Gastroesophageal sphincter (tissue), 4 donors: ENCODE measurements around the gene FOXK1. TPM values are rescaled to one million over a fixed set of nuclear protein-coding genes. Genes with fewer than 3 reads are reported as not detected.

ENCODE experiments used
- ATAC-seq: fragments of 150-250 bp; one replicate; pipeline ENCODE4 v1.9.1; 2016; ENCODE audit warnings: mild to moderate bottlenecking, moderate library complexity
- H3K27ac ChIP-seq, 4 donors: fragments of 200-600 bp; sonication (generic) in 3 of 4; 1 replicate in 3 of 4; 2 replicates in 1 of 4; pipeline ENCODE4 v1.5.1; 2016 to 2019
- H3K27me3 ChIP-seq: fragments of 200-600 bp; sonication (generic); one replicate; pipeline ENCODE4 v1.5.1; 2019
- H3K36me3 ChIP-seq, 2 donors: fragments of 200-600 bp; sonication (generic); one replicate each; pipeline ENCODE4 v1.5.1; 2019; ENCODE audit warnings: control low read depth in 1 of 2
- H3K4me1 ChIP-seq, 3 donors: fragments of 200-600 bp; sonication (generic); 1 replicate in 2 of 3; 2 replicates in 1 of 3; pipeline ENCODE4 v1.5.1; 2016 to 2019; ENCODE audit warnings: control low read depth in 2 of 3
- H3K4me3 ChIP-seq, 2 donors: fragments of 200-600 bp; sonication (generic); one replicate each; pipeline ENCODE4 v1.5.1; 2019; ENCODE audit warnings: mild to moderate bottlenecking in 1 of 2, moderate library complexity in 1 of 2
- H3K9me3 ChIP-seq, 3 donors: fragments of 200-600 bp; sonication (generic); one replicate each; pipeline ENCODE4 v1.5.1; 2017 to 2019; ENCODE audit warnings: control low read depth in 2 of 3
- EP300 ChIP-seq: sonication (generic); formaldehyde crosslinking; IDR thresholded peaks from one replicate; pipeline ENCODE4 v1.6.1; 2017; ENCODE audit warnings: antibody characterized with exemption, mild to moderate bottlenecking
- POLR2A ChIP-seq, 2 donors: fragments of 450-650 bp; IDR thresholded peaks; one replicate each; pipeline ENCODE4 v1.6.1; 2017; ENCODE audit warnings: antibody characterized with exemption in 2 of 2, mild to moderate bottlenecking in 2 of 2, moderate library complexity in 1 of 2
- POLR2AphosphoS5 ChIP-seq: sonication (generic); formaldehyde crosslinking; IDR thresholded peaks from one replicate; pipeline ENCODE4 v1.6.1; 2017; ENCODE audit warnings: antibody characterized with exemption
- WGBS, 2 donors: methylation state at CpG; one replicate each; pipeline ENCODE4 v1.1.5; 2018; ENCODE audit warnings: low coverage in 1 of 2; 5-methylcytosine and 5-hydroxymethylcytosine counted together
- total RNA-seq, 4 donors: library from RNA; depleted of rRNA; stranded (reverse); fragments of >200 nt; gene quantifications; one replicate each; pipeline ENCODE4 v1.1.0, GENCODE V29; 2016
- TF ChIP-seq, protein P1 (sequence below), 4 experiments: fragments of 200-600 bp in 2 of 4; fragments of 450-650 bp in 2 of 4; sonication (generic) in 1 of 4; IDR thresholded peaks; one replicate each; pipeline ENCODE4 v1.5.1; 2017 to 2019; ENCODE audit warnings: antibody characterized with exemption in 4 of 4, mild to moderate bottlenecking in 2 of 4, moderate library complexity in 2 of 4

Gene FOXK1
- total RNA-seq, 4 donors from 2014 or later = 28.5 to 45.2 (median 30.0) TPM

DNA sequence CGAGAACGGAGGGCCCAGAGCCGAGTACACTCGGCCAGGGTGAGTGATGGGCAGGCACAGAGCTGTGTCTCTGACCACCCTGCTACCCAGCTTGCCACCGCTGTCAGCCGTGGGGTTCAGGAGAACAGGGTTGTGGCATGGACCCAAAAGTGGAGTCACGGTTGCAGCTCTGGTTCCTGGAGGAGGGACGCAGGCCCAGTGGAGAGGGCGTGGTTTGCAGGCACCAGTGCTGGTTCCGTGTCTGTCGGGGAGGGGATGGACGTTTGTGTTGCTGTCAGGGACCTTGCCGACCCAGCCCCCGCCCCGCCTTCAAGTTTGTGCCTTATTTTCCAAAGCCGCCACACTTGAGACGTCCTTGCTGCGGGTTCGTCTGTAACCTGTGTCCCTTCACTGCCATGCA lies 48.2 kb downstream of the FOXK1 start:
- Histone ChIP-seq H3K27me3 (no peaks in the 10 kb centered on the region), H3K27ac (peak overlapping the region in 1 of 4 donors; percentile 96), H3K4me1 (peaks cover 0 to 69% (median 15%) of the 10 kb centered on the region in 3 donors), H3K4me3 (no peak overlapping the region), H3K36me3 (peaks cover 0 to 14% of the 10 kb centered on the region in 2 donors), H3K9me3 (no peaks in the 10 kb centered on the region)
- no peak for ATAC-seq
- TF ChIP-seq POLR2AphosphoS5 = peak; percentile 18
- TF ChIP-seq, protein P1, sequence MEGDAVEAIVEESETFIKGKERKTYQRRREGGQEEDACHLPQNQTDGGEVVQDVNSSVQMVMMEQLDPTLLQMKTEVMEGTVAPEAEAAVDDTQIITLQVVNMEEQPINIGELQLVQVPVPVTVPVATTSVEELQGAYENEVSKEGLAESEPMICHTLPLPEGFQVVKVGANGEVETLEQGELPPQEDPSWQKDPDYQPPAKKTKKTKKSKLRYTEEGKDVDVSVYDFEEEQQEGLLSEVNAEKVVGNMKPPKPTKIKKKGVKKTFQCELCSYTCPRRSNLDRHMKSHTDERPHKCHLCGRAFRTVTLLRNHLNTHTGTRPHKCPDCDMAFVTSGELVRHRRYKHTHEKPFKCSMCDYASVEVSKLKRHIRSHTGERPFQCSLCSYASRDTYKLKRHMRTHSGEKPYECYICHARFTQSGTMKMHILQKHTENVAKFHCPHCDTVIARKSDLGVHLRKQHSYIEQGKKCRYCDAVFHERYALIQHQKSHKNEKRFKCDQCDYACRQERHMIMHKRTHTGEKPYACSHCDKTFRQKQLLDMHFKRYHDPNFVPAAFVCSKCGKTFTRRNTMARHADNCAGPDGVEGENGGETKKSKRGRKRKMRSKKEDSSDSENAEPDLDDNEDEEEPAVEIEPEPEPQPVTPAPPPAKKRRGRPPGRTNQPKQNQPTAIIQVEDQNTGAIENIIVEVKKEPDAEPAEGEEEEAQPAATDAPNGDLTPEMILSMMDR (IDR thresholded peaks at IDR 0.05) = no peak
- 92 to 100% methylated on average over 3 to 8 of the region's 19 CpGs for WGBS, 2 donors

GRCh38 chr7:4730971-4731370 lies 48.9 kb downstream of the FOXK1 start:
- WGBS, 2 donors = 49 to 82% methylated on average over 2 of the region's 10 CpGs
- H3K27ac ChIP-seq = no peak overlapping the region
- H3K4me3 ChIP-seq = no peak overlapping the region
- no peaks in the 10 kb centered on the region for H3K27me3 ChIP-seq
- no peak for TF ChIP-seq EP300
- TF ChIP-seq POLR2AphosphoS5 = no peak
- TF ChIP-seq, protein P1 (IDR thresholded peaks at IDR 0.05) = no peak
- TF ChIP-seq POLR2A (IDR thresholded peaks at IDR 0.05) = no peak
- H3K9me3 ChIP-seq = no peaks in the 10 kb centered on the region
- H3K36me3 ChIP-seq = peaks cover 0 to 14% of the 10 kb centered on the region in 2 donors
- no peak for ATAC-seq
- H3K4me1 ChIP-seq = peaks cover 0 to 65% (median 15%) of the 10 kb centered on the region in 3 donors

DNA sequence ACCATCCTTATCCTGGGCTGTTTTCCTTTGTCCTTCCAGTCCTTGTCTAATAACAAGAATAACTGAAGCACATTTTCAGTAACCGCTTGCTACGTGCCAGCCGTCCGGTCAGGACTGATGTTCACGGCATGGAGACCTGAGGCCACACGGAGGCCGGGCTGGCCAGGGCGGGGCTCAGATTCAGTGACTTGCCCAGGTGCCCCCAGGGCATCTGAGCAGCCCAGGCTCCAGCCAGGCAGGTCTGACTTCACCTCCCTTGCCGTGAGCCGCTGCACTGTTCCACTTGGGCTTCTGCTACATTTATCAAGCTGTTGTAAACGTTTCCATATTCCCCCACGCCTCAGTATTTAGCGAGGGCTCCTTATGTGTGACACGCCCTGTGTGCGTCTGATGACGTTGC lies 49.7 kb downstream of the FOXK1 start:
- no peak for ATAC-seq
- no peak overlapping the region for H3K27ac ChIP-seq
- no peak overlapping the region for H3K4me3 ChIP-seq
- no peaks in the 10 kb centered on the region for H3K27me3 ChIP-seq
- H3K36me3 ChIP-seq = peaks cover 0 to 14% of the 10 kb centered on the region in 2 donors
- 91% methylated on average over 7 of the region's 16 CpGs; no CpG with 5 or more reads in 1 of the 2 donors for WGBS, 2 donors
- TF ChIP-seq POLR2AphosphoS5 (no peak), EP300 (no peak)
- no peaks in the 10 kb centered on the region for H3K9me3 ChIP-seq
- H3K4me1 ChIP-seq = peaks cover 0 to 57% (median 6%) of the 10 kb centered on the region in 3 donors

DNA sequence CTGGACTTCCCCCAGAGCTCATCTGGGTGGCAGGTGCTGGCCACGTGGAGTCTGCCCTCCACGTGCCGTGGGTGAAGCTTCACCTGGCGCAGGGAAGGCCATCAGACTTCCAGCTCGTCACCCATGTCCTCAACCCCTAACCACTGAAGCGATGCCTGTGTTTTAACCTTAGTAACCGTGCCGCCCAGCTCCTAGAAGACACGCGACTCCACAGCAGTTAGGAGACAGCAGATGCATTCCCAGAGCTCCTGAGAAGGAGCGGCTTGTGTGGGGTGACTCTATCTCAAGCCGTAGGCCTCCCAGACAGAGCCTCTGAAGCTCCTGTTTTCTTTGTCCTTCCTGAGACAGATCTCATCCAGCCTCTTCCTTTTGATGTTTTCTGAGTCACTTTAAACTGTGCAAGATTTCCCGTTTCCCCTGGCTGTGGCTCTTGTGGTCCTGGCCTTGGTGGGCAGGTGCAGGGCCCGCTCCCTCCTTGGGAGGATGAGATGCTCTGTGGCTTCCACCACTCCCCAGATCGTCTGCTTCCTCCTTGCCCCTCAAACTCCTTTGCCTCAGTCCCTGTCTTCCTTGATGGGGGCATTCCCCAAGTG lies 51.9 kb downstream of the FOXK1 start:
- Histone ChIP-seq H3K4me3 (no peak overlapping the region), H3K9me3 (no peaks in the 10 kb centered on the region), H3K27me3 (no peaks in the 10 kb centered on the region), H3K27ac (no peak overlapping the region), H3K4me1 (peaks cover 0 to 55% (median 6%) of the 10 kb centered on the region in 3 donors), H3K36me3 (peaks cover 0 to 14% of the 10 kb centered on the region in 2 donors)
- TF ChIP-seq, protein P1 (IDR thresholded peaks at IDR 0.05) = no peak
- no peak for TF ChIP-seq EP300
- TF ChIP-seq POLR2A (IDR thresholded peaks at IDR 0.05) = no peak
- no peak for TF ChIP-seq POLR2AphosphoS5
- 60 to 93% methylated on average over 2 to 4 of the region's 15 CpGs for WGBS, 2 donors
- no peak for ATAC-seq

DNA sequence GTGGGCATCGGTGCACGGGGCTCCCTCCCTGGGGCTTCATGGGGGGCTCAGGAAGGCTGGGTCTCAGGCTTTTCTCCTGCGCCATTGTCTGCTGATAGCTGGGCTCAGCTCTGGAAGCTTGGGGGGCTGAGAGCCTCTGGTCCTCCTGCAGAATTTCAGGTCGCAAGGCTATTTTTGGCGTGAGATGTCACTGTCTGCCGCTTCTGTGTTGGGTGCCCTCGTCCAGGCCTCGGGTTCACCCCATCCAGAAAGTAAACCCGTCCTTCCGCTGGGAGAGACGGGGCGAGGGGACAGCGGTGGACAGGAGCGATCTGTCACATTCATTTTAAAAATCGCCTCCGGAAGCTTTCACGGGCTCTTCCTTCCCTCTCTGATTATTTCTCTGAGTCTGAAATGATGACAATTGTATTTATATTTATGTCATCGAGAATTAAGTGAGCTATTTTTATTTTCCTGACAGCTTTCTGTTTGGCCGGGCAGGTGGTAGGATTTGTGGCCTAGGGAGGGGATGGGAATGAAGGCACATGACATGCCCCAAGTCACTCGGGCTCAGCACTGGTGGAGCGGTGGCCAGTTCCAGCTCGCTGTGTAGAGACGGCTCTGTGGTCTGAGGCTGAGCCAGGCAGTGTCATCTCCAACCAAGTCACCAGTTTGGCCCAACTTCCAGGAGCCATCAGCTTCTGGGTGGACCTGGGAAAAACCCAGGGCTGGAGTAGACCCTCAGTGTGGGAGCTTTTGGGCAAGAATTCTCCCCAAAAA lies 52.7 kb downstream of the FOXK1 start:
- Histone ChIP-seq H3K4me1 (peaks cover 0 to 55% (median 6%) of the 10 kb centered on the region in 3 donors), H3K9me3 (no peaks in the 10 kb centered on the region), H3K27ac (no peak overlapping the region), H3K27me3 (no peaks in the 10 kb centered on the region), H3K36me3 (peaks cover 0 to 14% of the 10 kb centered on the region in 2 donors), H3K4me3 (no peak overlapping the region)
- 72 to 95% methylated on average over 6 to 8 of the region's 23 CpGs for WGBS, 2 donors
- ATAC-seq = no peak
- TF ChIP-seq POLR2AphosphoS5 (no peak), EP300 (no peak), POLR2A (IDR thresholded peaks at IDR 0.05) (no peak)
- TF ChIP-seq, protein P1 (IDR thresholded peaks at IDR 0.05) = no peak
